Measurements from ENCODE around the gene SPATA31C1. TPM values are rescaled to one million over a fixed set of nuclear protein-coding genes. Genes with fewer than 3 reads are reported as not detected.
"Not testable (repeated sequence)": the region's sequence is repeated elsewhere in the genome, so short reads cannot be mapped to it uniquely, and the experiment has no call there.

SPATA31C1 gene
- total RNA-seq, 1 donor = not detected

- H3K4me2 ChIP-seq (ENCODE audit: insufficient read depth, low read length); H3K79me2 ChIP-seq (ENCODE audit: insufficient read depth, low read length); DNase-seq (ENCODE audit: insufficient read length, low spot score, missing footprints); H3K4me1 ChIP-seq (ENCODE audit: insufficient read depth, low read length); H3K27me3 ChIP-seq (ENCODE audit: insufficient read depth, low read length); H3K36me3 ChIP-seq (ENCODE audit: insufficient read depth, low read length); H3K9me3 ChIP-seq (ENCODE audit: low read depth, low read length); H3K4me3 ChIP-seq (ENCODE audit: insufficient read depth, low read length); H2AFZ ChIP-seq (ENCODE audit: low read length); H4K20me1 ChIP-seq (ENCODE audit: insufficient read depth, low read length); H3K27ac ChIP-seq (ENCODE audit: low read depth, low read length): not testable (repeated sequence)
Observed at GRCh38 chr9:87934444-87934843, 16.7 kb downstream of the SPATA31C1 start.

- H2AFZ ChIP-seq (ENCODE audit: low read length); H3K4me2 ChIP-seq (ENCODE audit: insufficient read depth, low read length); H4K20me1 ChIP-seq (ENCODE audit: insufficient read depth, low read length); H3K36me3 ChIP-seq (ENCODE audit: insufficient read depth, low read length); H3K27ac ChIP-seq (ENCODE audit: low read depth, low read length); H3K27me3 ChIP-seq (ENCODE audit: insufficient read depth, low read length); H3K9me3 ChIP-seq (ENCODE audit: low read depth, low read length); H3K4me3 ChIP-seq (ENCODE audit: insufficient read depth, low read length); H3K79me2 ChIP-seq (ENCODE audit: insufficient read depth, low read length); H3K4me1 ChIP-seq (ENCODE audit: insufficient read depth, low read length); DNase-seq (ENCODE audit: insufficient read length, low spot score, missing footprints): not testable (repeated sequence)
Observed at GRCh38 chr9:87937352-87937751, 19.6 kb downstream of the SPATA31C1 start.

- H2AFZ ChIP-seq (ENCODE audit: low read length); H3K36me3 ChIP-seq (ENCODE audit: insufficient read depth, low read length); H3K9me3 ChIP-seq (ENCODE audit: low read depth, low read length); H3K4me1 ChIP-seq (ENCODE audit: insufficient read depth, low read length); H3K79me2 ChIP-seq (ENCODE audit: insufficient read depth, low read length); H3K27me3 ChIP-seq (ENCODE audit: insufficient read depth, low read length); H3K4me2 ChIP-seq (ENCODE audit: insufficient read depth, low read length); H4K20me1 ChIP-seq (ENCODE audit: insufficient read depth, low read length); H3K4me3 ChIP-seq (ENCODE audit: insufficient read depth, low read length); DNase-seq (ENCODE audit: insufficient read length, low spot score, missing footprints); H3K27ac ChIP-seq (ENCODE audit: low read depth, low read length): not testable (repeated sequence)
Observed at GRCh38 chr9:87937918-87938317, 20.2 kb downstream of the SPATA31C1 start.

GRCh38 chr9:87938336-87938735, 20.6 kb downstream of the SPATA31C1 start:
- DNase-seq (ENCODE audit: insufficient read length, low spot score, missing footprints); H3K27ac ChIP-seq (ENCODE audit: low read depth, low read length); H3K9me3 ChIP-seq (ENCODE audit: low read depth, low read length); H3K79me2 ChIP-seq (ENCODE audit: insufficient read depth, low read length); H3K4me1 ChIP-seq (ENCODE audit: insufficient read depth, low read length); H3K4me2 ChIP-seq (ENCODE audit: insufficient read depth, low read length); H2AFZ ChIP-seq (ENCODE audit: low read length); H3K4me3 ChIP-seq (ENCODE audit: insufficient read depth, low read length); H3K36me3 ChIP-seq (ENCODE audit: insufficient read depth, low read length); H3K27me3 ChIP-seq (ENCODE audit: insufficient read depth, low read length); H4K20me1 ChIP-seq (ENCODE audit: insufficient read depth, low read length): not testable (repeated sequence)

GRCh38 chr9:87939096-87939495, 21.3 kb downstream of the SPATA31C1 start:
- not testable (repeated sequence) for H3K27ac ChIP-seq (ENCODE audit: low read depth, low read length); DNase-seq (ENCODE audit: insufficient read length, low spot score, missing footprints); H3K36me3 ChIP-seq (ENCODE audit: insufficient read depth, low read length); H2AFZ ChIP-seq (ENCODE audit: low read length); H3K27me3 ChIP-seq (ENCODE audit: insufficient read depth, low read length); H3K4me2 ChIP-seq (ENCODE audit: insufficient read depth, low read length); H3K9me3 ChIP-seq (ENCODE audit: low read depth, low read length); H3K79me2 ChIP-seq (ENCODE audit: insufficient read depth, low read length); H4K20me1 ChIP-seq (ENCODE audit: insufficient read depth, low read length); H3K4me1 ChIP-seq (ENCODE audit: insufficient read depth, low read length); H3K4me3 ChIP-seq (ENCODE audit: insufficient read depth, low read length)

GRCh38 chr9:87944096-87944495, 26.3 kb downstream of the SPATA31C1 start:
- Histone ChIP-seq H3K4me3 (ENCODE audit: insufficient read depth, low read length) (no peak overlapping the region), H3K4me2 (ENCODE audit: insufficient read depth, low read length) (no peak overlapping the region), H3K9me3 (ENCODE audit: low read depth, low read length) (no peaks in the 10 kb centered on the region), H4K20me1 (ENCODE audit: insufficient read depth, low read length) (no peaks in the 10 kb centered on the region), H3K4me1 (ENCODE audit: insufficient read depth, low read length) (no peaks in the 10 kb centered on the region), H3K36me3 (ENCODE audit: insufficient read depth, low read length) (no peaks in the 10 kb centered on the region), H3K27ac (ENCODE audit: low read depth, low read length) (no peak overlapping the region), H2AFZ (ENCODE audit: low read length) (peak overlapping the region; percentile 56), H3K79me2 (ENCODE audit: insufficient read depth, low read length) (no peaks in the 10 kb centered on the region), H3K27me3 (ENCODE audit: insufficient read depth, low read length) (peaks cover 10% of the 10 kb centered on the region)
- TF ChIP-seq CTCF (IDR thresholded peaks at IDR 0.05; ENCODE audit: extremely low read depth, low read depth, low read length) = no peak
- no peak for DNase-seq (ENCODE audit: insufficient read length, low spot score, missing footprints)

All from osteoblast (primary cell).